ENCODE results near the gene SIDT2.
"Not testable (repeated sequence)": the region's sequence is repeated elsewhere in the genome, so short reads cannot be mapped to it uniquely, and the experiment has no call there.

SIDT2 gene

GRCh38 chr11:117178210-117179034 is at the start of gene SIDT2:
Gene SIDT2, plus strand, starts transcription at chr11:117178743. Its CDS starts 521 bp downstream, at chr11:117179264.
- peak; percentile 72 to 84 for DNase-seq (ENCODE audit: low read depth in 2 of 2)

GRCh38 chr11:117130396-117130795 is 48.1 kb upstream of the SIDT2 start:
- DNase-seq (ENCODE audit: low read depth in 2 of 2), result not testable (repeated sequence)

- DNase-seq (ENCODE audit: low read depth in 2 of 2), result no peak
Measured at GRCh38 chr11:117130879-117131278, 47.7 kb upstream of the SIDT2 start.

- no peak for DNase-seq (ENCODE audit: low read depth in 2 of 2)
Measured at GRCh38 chr11:117134431-117134830, 44.1 kb upstream of the SIDT2 start.

GRCh38 chr11:117134979-117135378 is 43.6 kb upstream of the SIDT2 start:
- not testable (repeated sequence) for DNase-seq (ENCODE audit: low read depth in 2 of 2)

GRCh38 chr11:117137223-117138086 is 41.1 kb upstream of the SIDT2 start:
- not testable (repeated sequence) for DNase-seq (ENCODE audit: low read depth in 2 of 2)

- DNase-seq (ENCODE audit: low read depth in 2 of 2), result peak; percentile 11 to 19
Measured at GRCh38 chr11:117143390-117143789, 35.2 kb upstream of the SIDT2 start.

GRCh38 chr11:117143871-117144476 is 34.6 kb upstream of the SIDT2 start, which contains the start of gene PAFAH1B2:
Gene PAFAH1B2, plus strand, starts transcription at chr11:117144287. Its CDS starts 8,161 bp downstream, at chr11:117152448.
- DNase-seq (ENCODE audit: low read depth in 2 of 2), result peak; percentile 92 to 95

GRCh38 chr11:117144477-117145392 is 33.8 kb upstream of the SIDT2 start:
- DNase-seq (ENCODE audit: low read depth in 2 of 2), result peak in 1 of 2 donors; percentile 42

GRCh38 chr11:117145393-117145761 is 33.2 kb upstream of the SIDT2 start:
- DNase-seq (ENCODE audit: low read depth in 2 of 2), result no peak

- no peak for DNase-seq (ENCODE audit: low read depth in 2 of 2)
Measured at GRCh38 chr11:117146521-117146920, 32.0 kb upstream of the SIDT2 start.

- no peak for DNase-seq (ENCODE audit: low read depth in 2 of 2)
Measured at GRCh38 chr11:117152066-117152465, 26.5 kb upstream of the SIDT2 start.

- no peak for DNase-seq (ENCODE audit: low read depth in 2 of 2)
Measured at GRCh38 chr11:117154468-117154867, 24.1 kb upstream of the SIDT2 start.

- DNase-seq (ENCODE audit: low read depth in 2 of 2), result no peak
Measured at GRCh38 chr11:117157507-117157906, 21.0 kb upstream of the SIDT2 start.

GRCh38 chr11:117159892-117160291 is 18.7 kb upstream of the SIDT2 start:
- no peak for DNase-seq (ENCODE audit: low read depth in 2 of 2)

- DNase-seq (ENCODE audit: low read depth in 2 of 2), result no peak
Measured at GRCh38 chr11:117160826-117161225, 17.7 kb upstream of the SIDT2 start.

- DNase-seq (ENCODE audit: low read depth in 2 of 2), result no peak
Measured at GRCh38 chr11:117166491-117166890, 12.1 kb upstream of the SIDT2 start.

- DNase-seq (ENCODE audit: low read depth in 2 of 2), result no peak
Measured at GRCh38 chr11:117169736-117170135, 8.8 kb upstream of the SIDT2 start.

GRCh38 chr11:117170210-117170609 is 8.3 kb upstream of the SIDT2 start:
- DNase-seq (ENCODE audit: low read depth in 2 of 2), result no peak

GRCh38 chr11:117171007-117171403 is 7.5 kb upstream of the SIDT2 start:
- no peak for DNase-seq (ENCODE audit: low read depth in 2 of 2)
